Esophagus muscularis mucosa (tissue), 4 donors: Measurements from ENCODE around the gene SH3BP2.

Source experiments
- EP300 ChIP-seq: sonication (generic); formaldehyde crosslinking; IDR thresholded peaks from one replicate; pipeline ENCODE4 v1.6.1; 2017; ENCODE audit warnings: antibody characterized with exemption
- POLR2A ChIP-seq: fragments of 450-650 bp; IDR thresholded peaks from one replicate; pipeline ENCODE4 v1.6.1; 2017; ENCODE audit warnings: antibody characterized with exemption, moderate library complexity, mild to moderate bottlenecking, low read depth
- POLR2AphosphoS5 ChIP-seq, 2 donors: sonication (generic); formaldehyde crosslinking; IDR thresholded peaks; one replicate each; pipeline ENCODE4 v1.6.1; 2017; ENCODE audit warnings: antibody characterized with exemption in 2 of 2
- TF ChIP-seq, protein P1 (sequence below), 3 experiments: fragments of 200-600 bp in 2 of 3; fragments of 450-650 bp in 1 of 3; sonication (generic) in 2 of 3; IDR thresholded peaks; one replicate each; pipeline ENCODE4 v1.5.1; 2017 to 2019; ENCODE audit warnings: antibody characterized with exemption in 3 of 3, mild to moderate bottlenecking in 2 of 3, moderate library complexity in 1 of 3

DNA sequence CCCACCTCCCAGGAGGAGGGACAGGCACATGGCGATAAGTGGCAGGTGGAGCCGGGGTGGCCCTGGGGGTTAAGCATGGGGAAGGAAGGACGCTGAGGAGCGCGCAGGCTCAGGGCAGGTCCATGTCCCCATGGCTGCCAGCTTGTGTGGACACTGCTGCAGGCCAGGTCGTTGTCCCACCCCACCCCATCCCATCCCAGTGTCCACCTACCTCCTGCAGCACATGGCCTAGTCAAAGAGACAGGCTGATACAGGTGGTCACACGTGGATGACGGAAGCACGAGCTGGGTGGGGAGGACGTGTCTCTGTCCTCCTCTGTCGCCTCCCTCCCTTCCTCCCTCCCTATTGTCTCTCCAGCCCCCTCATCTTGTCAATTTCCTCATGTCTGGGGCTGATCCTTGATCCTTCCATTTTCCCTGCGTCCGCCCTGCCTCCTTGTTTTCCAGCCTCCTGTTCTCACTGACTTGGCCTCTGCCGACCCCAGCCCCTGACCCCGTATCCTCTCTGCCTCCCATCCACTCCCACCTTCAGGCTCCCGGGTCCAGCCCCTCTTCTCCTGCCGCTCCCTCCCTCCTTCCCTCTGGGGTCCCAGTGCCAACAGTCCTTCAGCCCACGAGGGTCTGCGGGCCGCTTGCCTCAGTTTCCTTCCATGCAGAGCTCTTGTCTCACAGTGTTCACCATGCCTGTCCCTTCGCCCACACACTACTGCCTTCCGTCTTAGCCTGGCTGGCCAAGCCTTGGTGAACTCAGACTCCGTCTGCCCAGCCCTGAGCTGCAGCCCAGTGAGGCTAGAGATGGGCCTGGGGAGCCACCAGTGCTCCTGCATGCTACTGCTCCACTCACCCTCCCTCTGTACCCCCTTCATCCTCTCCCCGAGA, 35.2 kb downstream of the SH3BP2 start:
- TF ChIP-seq POLR2AphosphoS5 (IDR thresholded peaks at IDR 0.05) (no peak), EP300 (no peak), POLR2A (no peak)
- TF ChIP-seq, protein P1, sequence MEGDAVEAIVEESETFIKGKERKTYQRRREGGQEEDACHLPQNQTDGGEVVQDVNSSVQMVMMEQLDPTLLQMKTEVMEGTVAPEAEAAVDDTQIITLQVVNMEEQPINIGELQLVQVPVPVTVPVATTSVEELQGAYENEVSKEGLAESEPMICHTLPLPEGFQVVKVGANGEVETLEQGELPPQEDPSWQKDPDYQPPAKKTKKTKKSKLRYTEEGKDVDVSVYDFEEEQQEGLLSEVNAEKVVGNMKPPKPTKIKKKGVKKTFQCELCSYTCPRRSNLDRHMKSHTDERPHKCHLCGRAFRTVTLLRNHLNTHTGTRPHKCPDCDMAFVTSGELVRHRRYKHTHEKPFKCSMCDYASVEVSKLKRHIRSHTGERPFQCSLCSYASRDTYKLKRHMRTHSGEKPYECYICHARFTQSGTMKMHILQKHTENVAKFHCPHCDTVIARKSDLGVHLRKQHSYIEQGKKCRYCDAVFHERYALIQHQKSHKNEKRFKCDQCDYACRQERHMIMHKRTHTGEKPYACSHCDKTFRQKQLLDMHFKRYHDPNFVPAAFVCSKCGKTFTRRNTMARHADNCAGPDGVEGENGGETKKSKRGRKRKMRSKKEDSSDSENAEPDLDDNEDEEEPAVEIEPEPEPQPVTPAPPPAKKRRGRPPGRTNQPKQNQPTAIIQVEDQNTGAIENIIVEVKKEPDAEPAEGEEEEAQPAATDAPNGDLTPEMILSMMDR (IDR thresholded peaks at IDR 0.05): no peak
